ENCODE measurements around the gene APPL2.
"Not testable (repeated sequence)": the region's sequence is repeated elsewhere in the genome, so short reads cannot be mapped to it uniquely, and the experiment has no call there.

GRCh38 chr12:105183406-105183805, 52.6 kb downstream of the APPL2 start:
- not testable (repeated sequence) for TF ChIP-seq EZH2 (IDR thresholded peaks at IDR 0.05; ENCODE audit: insufficient read depth, poor library complexity, severe bottlenecking); EZH2phosphoT487 (IDR thresholded peaks at IDR 0.05; ENCODE audit: insufficient read depth, low read depth)
